NCI-H510A (cell line): Measurements from ENCODE around the gene RET.
A peak's percentile ranks its signal among the peaks of the same experiment; 100 is the strongest.

ENCODE experiments used
- DNase-seq: peaks from one replicate; lab custom pipeline; 2025; lab: John Stamatoyannopoulos, UW

RET gene

GRCh38 chr10:43076876-43077420 lies at the start of gene RET:
Gene RET (plus strand): TSS chr10:43077069. CDS start chr10:43077259, 190 bp downstream.
- DNase-seq, result no peak

- no peak for DNase-seq
These were observed 49.4 kb upstream of the RET start for GRCh38 chr10:43027331-43027955.

- DNase-seq, result no peak
These were observed 48.7 kb upstream of the RET start for GRCh38 chr10:43028143-43028542.

- DNase-seq, result no peak
These were observed 47.8 kb upstream of the RET start for GRCh38 chr10:43029043-43029442.

- no peak for DNase-seq
These were observed 44.3 kb upstream of the RET start for GRCh38 chr10:43032613-43033012.

GRCh38 chr10:43035800-43036199 lies 41.1 kb upstream of the RET start:
- DNase-seq, result no peak

GRCh38 chr10:43036481-43037428 lies 40.1 kb upstream of the RET start:
- DNase-seq, result no peak

GRCh38 chr10:43037440-43037839 lies 39.4 kb upstream of the RET start:
- no peak for DNase-seq

- no peak for DNase-seq
These were observed 38.7 kb upstream of the RET start for GRCh38 chr10:43037942-43038782.

GRCh38 chr10:43038783-43039623 lies 37.9 kb upstream of the RET start:
- no peak for DNase-seq

- no peak for DNase-seq
These were observed 37.0 kb upstream of the RET start for GRCh38 chr10:43039624-43040481.

- no peak for DNase-seq
These were observed 36.2 kb upstream of the RET start for GRCh38 chr10:43040482-43041256.

GRCh38 chr10:43041422-43042342 lies 35.2 kb upstream of the RET start:
- no peak for DNase-seq

GRCh38 chr10:43042503-43043341 lies 34.1 kb upstream of the RET start:
- no peak for DNase-seq

GRCh38 chr10:43043342-43043772 lies 33.5 kb upstream of the RET start:
- DNase-seq, result no peak

GRCh38 chr10:43043773-43044447 lies 33.0 kb upstream of the RET start:
- DNase-seq, result peak; percentile 19

GRCh38 chr10:43044448-43044921 lies 32.4 kb upstream of the RET start:
- no peak for DNase-seq
